ENCODE measurements around the gene ADK. TPM values are rescaled to one million over a fixed set of nuclear protein-coding genes. Genes with fewer than 3 reads are reported as not detected.

ADK gene
- total RNA-seq (10 to 100 TPM; 20.7 to 32.6 (median 25.0) TPM), polyA plus RNA-seq (10 to 100 TPM; 37.1 to 43.8 TPM), total RNA-seq (28.4 reads per million, percentile 58 among the genes with 10 or more reads in this experiment)

DNA sequence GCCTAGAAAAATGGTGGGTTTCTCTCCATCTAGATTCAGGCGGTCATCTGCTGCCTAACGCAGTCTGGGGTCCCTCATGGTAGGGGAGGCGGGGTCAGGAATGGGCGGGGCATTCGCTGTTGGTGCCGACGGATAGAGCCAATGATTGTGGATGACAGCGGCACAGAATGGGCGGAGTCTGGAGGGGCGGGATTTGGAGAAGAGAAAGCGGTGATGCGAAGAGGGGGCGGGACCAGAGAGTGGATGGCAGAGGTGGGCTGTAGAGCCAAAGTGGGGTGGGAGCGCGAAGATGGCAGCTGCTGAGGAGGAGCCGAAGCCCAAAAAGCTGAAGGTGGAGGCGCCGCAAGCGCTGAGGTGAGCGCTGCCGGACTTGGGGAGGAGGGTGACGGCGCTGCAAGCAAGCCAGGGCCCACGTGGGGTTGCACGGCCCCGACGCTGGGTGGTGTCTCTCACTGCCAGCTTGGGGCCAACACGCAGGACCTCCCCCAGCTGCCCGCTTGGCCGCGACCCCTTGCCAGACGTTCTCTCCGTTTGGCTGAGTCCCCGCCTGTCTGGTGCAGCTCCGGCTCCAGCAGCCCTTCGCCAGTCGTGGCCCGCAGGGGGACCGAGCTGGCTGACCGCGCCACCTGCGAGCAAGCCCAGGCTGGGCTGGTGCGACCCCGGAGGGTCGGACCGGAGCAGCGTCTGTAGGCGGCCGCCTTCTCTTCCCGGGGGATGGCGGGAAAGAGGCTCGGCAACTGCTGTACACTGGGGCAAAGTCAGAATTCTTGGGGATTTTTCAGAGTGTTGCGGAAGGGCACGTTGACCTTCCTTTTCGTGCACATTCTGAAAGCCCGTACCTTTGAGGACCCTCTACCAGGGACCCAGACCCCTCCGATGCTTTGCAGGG is at the start of gene ADK:
TSS of gene ADK (plus strand) at position 232 of the 889 bp plus-strand sequence. CDS start at position 290, 58 bp downstream.
- H3K4me3 ChIP-seq (ENCODE audit: low read length) = peak within 1 kb of the TSS; percentile 90
- H3K9me3 Mint-ChIP-seq = no peaks in the 10 kb centered on the region
- ChIA-PET POLR2A (interaction anchor here (0.8 to 2.3 kb wide), 14 partner anchors 17 to 1059 kb away, joined by 3 to 16 read pairs (median 7); partner anchors contain the start of genes SAMD8, VCL and VDAC2), CTCF (interaction anchor here (0.6 to 2.1 kb wide), 6 partner anchors 25 to 113 kb away, joined by 3 to 13 read pairs (median 5); no protein-coding TSS in a partner anchor)
- H3K4me1 Mint-ChIP-seq = peaks cover 36 to 56% (median 47%) of the 10 kb centered on the region in 7 donors
- intact Hi-C loops (cut with micrococcal nuclease) = loop anchor here (1.0 to 5.0 kb wide), 21 partner anchors 18 to 1083 kb away; partner anchors contain the start of genes KAT6B (in 2 of the 2), SAMD8 (in 2 of the 2), VDAC2 (in 2 of the 2) and ZSWIM8 (in 2 of the 2)
- H3K27ac ChIP-seq (ENCODE audit: low read depth, low read length) = peak within 1 kb of the TSS; percentile 84
- H3K36me3 ChIP-seq (ENCODE audit: control insufficient read depth in 2 of 3, insufficient read depth in 3 of 3, low read length in 3 of 3) = peaks cover 0 to 11% (median 0%) of the 10 kb centered on the region in 3 experiments
- peak within 1 kb of the TSS in 5 of 9 donors; percentile 8 to 78 (median 47) for H3K27ac Mint-ChIP-seq
- no peaks in the 10 kb centered on the region for H3K27me3 ChIP-seq (ENCODE audit: control insufficient read depth in 2 of 2, insufficient read depth in 2 of 2, low read length in 2 of 2)
- H3K9me3 ChIP-seq (ENCODE audit: control insufficient read depth in 2 of 3, low read length in 3 of 3) = no peaks in the 10 kb centered on the region
- DNase-seq = peak; percentile 96 to 100 (median 99)
- H3K36me3 Mint-ChIP-seq = peaks cover 0 to 10% (median 4%) of the 10 kb centered on the region in 5 donors
- H3K4me3 Mint-ChIP-seq = no peak within 1 kb of the TSS
- no peaks in the 10 kb centered on the region for H3K27me3 Mint-ChIP-seq
- peaks cover 17 to 24% of the 10 kb centered on the region in 2 donors for H3K4me1 ChIP-seq (ENCODE audit: control insufficient read depth in 2 of 2, insufficient read depth in 2 of 2, low read length in 2 of 2)
- ATAC-seq = peak; percentile 99

DNA sequence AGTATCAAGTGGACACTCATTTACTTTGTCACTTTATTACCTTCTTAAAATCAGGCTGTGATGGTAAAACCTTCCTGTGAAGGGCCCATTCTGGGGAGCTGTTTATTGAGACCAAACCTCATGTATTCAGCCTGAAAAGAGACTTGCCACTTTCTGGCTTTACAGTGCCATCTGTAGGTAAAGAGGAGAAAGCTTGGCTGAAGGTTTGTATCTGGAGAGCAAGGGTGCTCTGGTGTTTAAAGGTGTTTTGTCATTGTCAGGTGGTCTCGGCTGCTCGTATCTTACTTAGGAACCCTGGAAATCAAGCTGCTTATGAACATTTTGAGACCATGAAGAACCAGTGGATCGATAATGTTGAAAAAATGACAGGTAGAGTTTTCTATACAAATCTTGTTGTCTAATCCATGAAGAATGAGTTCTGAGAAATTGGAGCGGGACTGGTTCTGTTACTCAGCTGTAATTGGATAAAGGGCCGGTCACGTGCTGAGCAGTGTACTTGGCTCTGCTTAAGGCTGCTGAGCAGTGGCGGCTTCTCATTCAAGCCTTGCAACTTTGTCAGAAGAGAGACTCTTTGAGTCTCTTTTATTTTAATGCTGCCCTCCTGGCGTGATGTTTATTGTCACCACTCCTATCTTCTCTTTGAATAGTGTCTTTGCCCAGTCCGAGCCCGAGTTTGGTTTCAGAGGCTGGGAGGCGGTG is 47.3 kb upstream of the ADK start:
- no peaks in the 10 kb centered on the region for H3K9me3 ChIP-seq (ENCODE audit: control insufficient read depth in 2 of 3, low read length in 3 of 3)
- Mint-ChIP-seq H3K36me3 (peaks cover 9 to 54% (median 30%) of the 10 kb centered on the region in 5 donors), H3K27me3 (no peaks in the 10 kb centered on the region), H3K27ac (peak overlapping the region in 2 of 9 donors; percentile 28 to 65), H3K4me1 (peaks cover 0 to 10% (median 0%) of the 10 kb centered on the region in 7 donors), H3K4me3 (no peak overlapping the region), H3K9me3 (no peaks in the 10 kb centered on the region)
- H3K27ac ChIP-seq (ENCODE audit: low read depth, low read length) = no peak overlapping the region
- DNase-seq (peak in 1 of 9 donors; percentile 4), ATAC-seq (no peak)
- intact Hi-C loops (cut with micrococcal nuclease) = loop anchor here (1.0 kb wide), 1 partner anchor 217 kb away; no protein-coding TSS in a partner anchor
- H3K4me3 ChIP-seq (ENCODE audit: low read length) = no peak overlapping the region
- H3K27me3 ChIP-seq (ENCODE audit: control insufficient read depth in 2 of 2, insufficient read depth in 2 of 2, low read length in 2 of 2) = no peaks in the 10 kb centered on the region
- ChIA-PET POLR2A (no interaction called here), CTCF (interaction anchor here (1.0 to 1.6 kb wide), 2 partner anchors 9 to 218 kb away, joined by 3 to 4 read pairs; no protein-coding TSS in a partner anchor)
- no peaks in the 10 kb centered on the region for H3K4me1 ChIP-seq (ENCODE audit: control insufficient read depth in 2 of 2, insufficient read depth in 2 of 2, low read length in 2 of 2)
- H3K36me3 ChIP-seq (ENCODE audit: control insufficient read depth in 2 of 3, insufficient read depth in 3 of 3, low read length in 3 of 3) = peaks cover 6 to 63% (median 12%) of the 10 kb centered on the region in 3 experiments

DNA sequence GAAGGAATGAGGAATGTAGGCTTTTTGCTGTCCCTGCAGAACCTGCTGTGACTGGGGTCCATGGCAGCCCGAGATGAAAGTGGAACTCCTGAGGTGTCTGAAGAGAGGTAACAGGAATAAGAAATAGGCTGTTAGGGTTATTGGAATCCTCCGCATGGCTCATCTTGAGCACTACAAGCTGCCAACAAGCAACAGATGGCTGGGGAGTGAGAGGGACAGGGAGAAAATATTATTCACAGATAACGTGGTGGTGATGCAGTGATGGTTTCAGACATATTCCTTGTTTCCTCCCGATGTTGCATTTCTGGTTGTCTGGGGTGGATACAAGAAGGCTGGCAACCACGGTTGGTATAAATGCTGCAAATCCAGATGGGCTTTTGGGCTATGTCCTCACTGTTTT is 46.5 kb upstream of the ADK start:
- ChIA-PET POLR2A (no interaction called here), CTCF (interaction anchor here (0.7 to 1.6 kb wide), 2 partner anchors 9 to 1318 kb away, joined by 3 to 4 read pairs; no protein-coding TSS in a partner anchor)
- Histone ChIP-seq H3K4me1 (ENCODE audit: control insufficient read depth in 2 of 2, insufficient read depth in 2 of 2, low read length in 2 of 2) (no peaks in the 10 kb centered on the region), H3K27me3 (ENCODE audit: control insufficient read depth in 2 of 2, insufficient read depth in 2 of 2, low read length in 2 of 2) (no peaks in the 10 kb centered on the region), H3K4me3 (ENCODE audit: low read length) (no peak overlapping the region), H3K36me3 (ENCODE audit: control insufficient read depth in 2 of 3, insufficient read depth in 3 of 3, low read length in 3 of 3) (peaks cover 6 to 68% (median 12%) of the 10 kb centered on the region in 3 experiments), H3K27ac (ENCODE audit: low read depth, low read length) (no peak overlapping the region), H3K9me3 (ENCODE audit: control insufficient read depth in 2 of 3, low read length in 3 of 3) (no peaks in the 10 kb centered on the region)
- no peak for DNase-seq
- intact Hi-C loops (cut with micrococcal nuclease) = no loop called here
- H3K27ac Mint-ChIP-seq = peak overlapping the region in 2 of 9 donors; percentile 31 to 52
- no peaks in the 10 kb centered on the region for H3K27me3 Mint-ChIP-seq
- H3K4me3 Mint-ChIP-seq = no peak overlapping the region
- H3K9me3 Mint-ChIP-seq = no peaks in the 10 kb centered on the region
- H3K36me3 Mint-ChIP-seq = peaks cover 5 to 53% (median 31%) of the 10 kb centered on the region in 5 donors
- ATAC-seq = no peak
- peaks cover 0 to 7% (median 0%) of the 10 kb centered on the region in 7 donors for H3K4me1 Mint-ChIP-seq

DNA sequence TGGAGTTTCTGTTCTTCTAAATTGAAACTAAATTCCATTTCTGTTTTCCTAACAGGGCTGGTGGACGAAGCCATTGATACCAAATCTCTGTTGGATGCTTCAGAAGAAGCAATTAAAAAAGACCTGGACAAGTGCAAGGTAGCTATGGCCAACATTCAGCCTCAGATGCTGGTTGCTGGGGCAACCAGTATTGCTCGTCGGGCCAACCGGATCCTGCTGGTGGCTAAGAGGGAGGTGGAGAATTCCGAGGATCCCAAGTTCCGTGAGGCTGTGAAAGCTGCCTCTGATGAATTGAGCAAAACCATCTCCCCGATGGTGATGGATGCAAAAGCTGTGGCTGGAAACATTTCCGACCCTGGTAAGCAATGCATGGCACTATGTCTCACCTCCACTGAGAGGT is 46.0 kb upstream of the ADK start:
- POLR2A ChIA-PET = no interaction called here
- no peaks in the 10 kb centered on the region for H3K27me3 Mint-ChIP-seq
- peaks cover 5 to 53% (median 35%) of the 10 kb centered on the region in 5 donors for H3K36me3 Mint-ChIP-seq
- peaks cover 0 to 7% (median 0%) of the 10 kb centered on the region in 7 donors for H3K4me1 Mint-ChIP-seq
- H3K9me3 ChIP-seq (ENCODE audit: control insufficient read depth in 2 of 3, low read length in 3 of 3) = no peaks in the 10 kb centered on the region
- no peaks in the 10 kb centered on the region for H3K27me3 ChIP-seq (ENCODE audit: control insufficient read depth in 2 of 2, insufficient read depth in 2 of 2, low read length in 2 of 2)
- CTCF ChIA-PET = interaction anchor here (0.7 to 1.6 kb wide), 3 partner anchors 10 to 1318 kb away, joined by 3 to 4 read pairs (median 3); no protein-coding TSS in a partner anchor
- H3K4me1 ChIP-seq (ENCODE audit: control insufficient read depth in 2 of 2, insufficient read depth in 2 of 2, low read length in 2 of 2) = no peaks in the 10 kb centered on the region
- no peak overlapping the region for H3K4me3 Mint-ChIP-seq
- H3K27ac ChIP-seq (ENCODE audit: low read depth, low read length) = no peak overlapping the region
- intact Hi-C loops (cut with micrococcal nuclease) = no loop called here
- H3K9me3 Mint-ChIP-seq = no peaks in the 10 kb centered on the region
- no peak for ATAC-seq
- no peak overlapping the region for H3K4me3 ChIP-seq (ENCODE audit: low read length)
- H3K27ac Mint-ChIP-seq = peak overlapping the region in 1 of 9 donors; percentile 51
- DNase-seq = no peak
- H3K36me3 ChIP-seq (ENCODE audit: control insufficient read depth in 2 of 3, insufficient read depth in 3 of 3, low read length in 3 of 3) = peaks cover 6 to 68% (median 12%) of the 10 kb centered on the region in 3 experiments

DNA sequence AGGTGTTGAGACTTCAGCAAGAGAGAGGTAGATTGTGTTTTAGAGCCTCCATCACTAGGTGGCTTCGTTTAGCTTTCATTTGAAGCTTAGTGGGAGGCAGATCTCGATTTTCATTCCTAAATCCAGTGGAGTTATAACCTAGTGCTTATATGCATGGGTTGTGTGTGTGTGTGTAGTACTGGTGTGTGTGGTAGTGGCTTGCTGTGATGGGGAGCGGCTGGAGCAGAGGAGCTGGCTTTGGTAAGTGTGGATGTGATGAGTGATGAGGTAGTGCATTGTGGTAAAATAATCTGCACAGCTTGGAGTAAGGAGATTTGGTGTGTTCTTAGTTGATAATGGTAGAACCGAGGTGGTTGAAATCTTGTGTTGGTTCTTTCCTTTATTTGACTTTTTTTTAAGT is 43.6 kb upstream of the ADK start:
- H3K27me3 Mint-ChIP-seq = no peaks in the 10 kb centered on the region
- H3K9me3 Mint-ChIP-seq = no peaks in the 10 kb centered on the region
- DNase-seq = no peak
- ChIA-PET CTCF (interaction anchor here (0.6 to 1.2 kb wide), 3 partner anchors 106 to 1010 kb away, joined by 3 to 6 read pairs (median 4); no protein-coding TSS in a partner anchor), POLR2A (no interaction called here)
- H3K36me3 Mint-ChIP-seq = peaks cover 8 to 61% (median 33%) of the 10 kb centered on the region in 5 donors
- H3K4me3 Mint-ChIP-seq = no peak overlapping the region
- no peaks in the 10 kb centered on the region for H3K9me3 ChIP-seq (ENCODE audit: control insufficient read depth in 2 of 3, low read length in 3 of 3)
- no peaks in the 10 kb centered on the region for H3K4me1 ChIP-seq (ENCODE audit: control insufficient read depth in 2 of 2, insufficient read depth in 2 of 2, low read length in 2 of 2)
- H3K27me3 ChIP-seq (ENCODE audit: control insufficient read depth in 2 of 2, insufficient read depth in 2 of 2, low read length in 2 of 2) = no peaks in the 10 kb centered on the region
- H3K4me1 Mint-ChIP-seq = peaks cover 0 to 7% (median 0%) of the 10 kb centered on the region in 7 donors
- H3K27ac ChIP-seq (ENCODE audit: low read depth, low read length) = no peak overlapping the region
- peaks cover 13 to 82% (median 16%) of the 10 kb centered on the region in 3 experiments for H3K36me3 ChIP-seq (ENCODE audit: control insufficient read depth in 2 of 3, insufficient read depth in 3 of 3, low read length in 3 of 3)
- no peak for ATAC-seq
- H3K4me3 ChIP-seq (ENCODE audit: low read length) = no peak overlapping the region
- peak overlapping the region in 2 of 9 donors; percentile 20 to 75 for H3K27ac Mint-ChIP-seq
- intact Hi-C loops (cut with micrococcal nuclease) = no loop called here

DNA sequence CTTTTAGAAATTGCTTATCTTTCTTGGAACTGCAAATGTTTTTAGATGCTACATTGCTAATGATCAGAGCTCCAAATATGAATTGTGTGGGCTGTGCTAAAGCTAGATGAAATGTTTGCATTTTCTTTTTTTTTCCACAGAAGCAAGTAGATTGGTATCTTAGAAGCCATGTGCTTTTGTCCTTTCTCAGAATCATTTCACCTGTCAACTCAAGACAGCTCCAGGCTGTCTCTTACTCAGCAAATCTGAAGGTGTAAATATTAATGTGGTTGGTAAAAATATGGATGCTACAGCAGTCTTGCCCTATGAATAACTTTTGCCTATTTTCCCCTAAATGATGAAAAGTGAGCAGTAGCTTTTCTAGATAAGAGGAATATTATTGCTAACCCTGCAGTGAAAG is 41.6 kb upstream of the ADK start:
- H3K4me1 ChIP-seq (ENCODE audit: control insufficient read depth in 2 of 2, insufficient read depth in 2 of 2, low read length in 2 of 2) = no peaks in the 10 kb centered on the region
- no peak overlapping the region for H3K4me3 ChIP-seq (ENCODE audit: low read length)
- Mint-ChIP-seq H3K27me3 (no peaks in the 10 kb centered on the region), H3K4me3 (no peak overlapping the region), H3K36me3 (peaks cover 3 to 67% (median 38%) of the 10 kb centered on the region in 5 donors), H3K27ac (peak overlapping the region in 4 of 9 donors; percentile 4 to 59 (median 24)), H3K9me3 (no peaks in the 10 kb centered on the region), H3K4me1 (peaks cover 0 to 5% (median 0%) of the 10 kb centered on the region in 7 donors)
- POLR2A ChIA-PET = interaction anchor here (0.8 to 1.0 kb wide), 2 partner anchors 9 to 56 kb away, joined by 3 to 6 read pairs; no protein-coding TSS in a partner anchor
- no peaks in the 10 kb centered on the region for H3K27me3 ChIP-seq (ENCODE audit: control insufficient read depth in 2 of 2, insufficient read depth in 2 of 2, low read length in 2 of 2)
- ATAC-seq (no peak), DNase-seq (no peak)
- no peak overlapping the region for H3K27ac ChIP-seq (ENCODE audit: low read depth, low read length)
- CTCF ChIA-PET = interaction anchor here (0.6 to 0.7 kb wide), 4 partner anchors 42 to 697 kb away, joined by 3 to 7 read pairs (median 5); no protein-coding TSS in a partner anchor
- no peaks in the 10 kb centered on the region for H3K9me3 ChIP-seq (ENCODE audit: control insufficient read depth in 2 of 3, low read length in 3 of 3)
- intact Hi-C loops (cut with micrococcal nuclease) = no loop called here
- peaks cover 13 to 93% (median 16%) of the 10 kb centered on the region in 3 experiments for H3K36me3 ChIP-seq (ENCODE audit: control insufficient read depth in 2 of 3, insufficient read depth in 3 of 3, low read length in 3 of 3)
